Measurements from ENCODE around the gene ACMSD.

Gene ACMSD

DNA sequence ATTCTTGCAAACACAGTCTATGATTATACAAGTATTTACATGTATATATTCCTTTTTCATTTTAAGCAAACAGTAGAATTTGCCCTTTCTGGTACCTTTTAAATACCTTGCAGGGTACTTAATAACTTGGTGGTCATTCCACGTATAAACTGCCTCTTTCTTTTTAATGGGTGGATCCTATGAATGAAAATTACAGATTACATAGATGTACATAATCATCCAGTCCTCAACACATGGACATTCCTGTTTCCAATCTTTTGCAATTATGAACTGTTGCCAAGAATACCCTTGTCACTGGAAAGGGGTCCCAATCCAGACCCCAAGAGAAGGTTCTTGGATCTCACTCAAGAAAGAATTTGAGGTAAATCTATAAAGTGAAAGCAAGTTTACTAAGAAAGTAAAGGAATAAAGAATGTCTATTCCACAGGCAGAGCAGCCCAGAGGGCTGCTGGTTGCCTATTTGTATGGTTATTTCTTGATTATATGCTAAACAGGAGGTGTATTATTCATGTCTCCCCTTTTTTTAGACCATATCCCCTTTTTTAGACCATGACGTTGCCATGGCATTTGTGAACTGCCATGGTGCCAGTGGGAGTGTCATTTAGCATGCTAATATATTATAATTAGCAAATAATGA is 72.5 kb downstream of the ACMSD start:
- DNase-seq = no peak
- H3K4me3 ChIP-seq (ENCODE audit: low read depth, low read length) = no peak overlapping the region
- no peaks in the 10 kb centered on the region for H3K36me3 ChIP-seq
- TF ChIP-seq, protein P1, sequence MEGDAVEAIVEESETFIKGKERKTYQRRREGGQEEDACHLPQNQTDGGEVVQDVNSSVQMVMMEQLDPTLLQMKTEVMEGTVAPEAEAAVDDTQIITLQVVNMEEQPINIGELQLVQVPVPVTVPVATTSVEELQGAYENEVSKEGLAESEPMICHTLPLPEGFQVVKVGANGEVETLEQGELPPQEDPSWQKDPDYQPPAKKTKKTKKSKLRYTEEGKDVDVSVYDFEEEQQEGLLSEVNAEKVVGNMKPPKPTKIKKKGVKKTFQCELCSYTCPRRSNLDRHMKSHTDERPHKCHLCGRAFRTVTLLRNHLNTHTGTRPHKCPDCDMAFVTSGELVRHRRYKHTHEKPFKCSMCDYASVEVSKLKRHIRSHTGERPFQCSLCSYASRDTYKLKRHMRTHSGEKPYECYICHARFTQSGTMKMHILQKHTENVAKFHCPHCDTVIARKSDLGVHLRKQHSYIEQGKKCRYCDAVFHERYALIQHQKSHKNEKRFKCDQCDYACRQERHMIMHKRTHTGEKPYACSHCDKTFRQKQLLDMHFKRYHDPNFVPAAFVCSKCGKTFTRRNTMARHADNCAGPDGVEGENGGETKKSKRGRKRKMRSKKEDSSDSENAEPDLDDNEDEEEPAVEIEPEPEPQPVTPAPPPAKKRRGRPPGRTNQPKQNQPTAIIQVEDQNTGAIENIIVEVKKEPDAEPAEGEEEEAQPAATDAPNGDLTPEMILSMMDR (IDR thresholded peaks at IDR 0.05; ENCODE audit: low read depth, low read length) = no peak
- H3K27me3 ChIP-seq (ENCODE audit: insufficient read depth, low read depth, severe bottlenecking) = no peaks in the 10 kb centered on the region
- no peak overlapping the region for H3K27ac ChIP-seq
- no peaks in the 10 kb centered on the region for H3K9me3 ChIP-seq (ENCODE audit: severe bottlenecking)

DNA sequence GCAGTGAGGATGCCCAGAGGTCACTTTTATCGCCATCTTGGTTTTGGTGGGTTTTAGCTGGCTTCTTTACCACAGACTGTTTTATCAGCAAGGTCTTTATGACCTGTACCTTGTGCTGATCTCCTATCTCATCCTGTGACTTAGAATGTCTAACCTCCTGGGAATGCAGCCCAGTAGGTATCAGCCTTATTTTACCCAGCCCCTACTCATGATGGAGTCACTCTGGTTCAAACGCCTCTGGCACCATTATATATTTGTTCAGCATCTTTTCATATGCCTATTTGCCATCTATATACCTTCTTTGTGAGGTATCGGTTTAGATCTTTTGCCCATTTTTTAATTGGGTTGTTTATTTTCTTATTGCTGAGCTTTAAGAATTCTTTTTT is 73.0 kb downstream of the ACMSD start:
- Histone ChIP-seq H3K4me3 (ENCODE audit: low read depth, low read length) (no peak overlapping the region), H3K9me3 (ENCODE audit: severe bottlenecking) (no peaks in the 10 kb centered on the region), H3K27ac (no peak overlapping the region), H3K27me3 (ENCODE audit: insufficient read depth, low read depth, severe bottlenecking) (no peaks in the 10 kb centered on the region), H3K36me3 (no peaks in the 10 kb centered on the region)
- TF ChIP-seq, protein P1 (IDR thresholded peaks at IDR 0.05; ENCODE audit: low read depth, low read length) = no peak
- DNase-seq = no peak

DNA sequence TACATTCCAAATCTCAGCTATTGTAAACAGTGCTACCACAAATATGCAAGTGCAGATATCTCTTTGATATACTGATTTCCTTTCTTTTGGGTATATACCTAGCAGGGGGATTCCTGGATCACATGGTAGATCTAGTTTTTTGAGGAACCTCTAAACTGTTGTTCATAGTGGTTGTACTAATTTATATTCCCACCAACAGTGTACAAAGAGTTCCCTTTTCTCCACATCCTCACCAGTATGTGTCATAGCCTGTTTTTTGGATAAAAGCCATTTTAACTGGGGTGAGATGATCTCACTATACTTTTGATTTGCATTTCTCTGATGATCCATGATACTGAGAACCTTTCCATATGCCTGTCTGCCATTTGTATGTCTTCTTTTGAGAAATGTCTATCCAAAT is 73.9 kb downstream of the ACMSD start:
- no peaks in the 10 kb centered on the region for H3K9me3 ChIP-seq (ENCODE audit: severe bottlenecking)
- no peaks in the 10 kb centered on the region for H3K27me3 ChIP-seq (ENCODE audit: insufficient read depth, low read depth, severe bottlenecking)
- no peak for DNase-seq
- H3K36me3 ChIP-seq = no peaks in the 10 kb centered on the region
- TF ChIP-seq, protein P1 (IDR thresholded peaks at IDR 0.05; ENCODE audit: low read depth, low read length) = no peak
- no peak overlapping the region for H3K4me3 ChIP-seq (ENCODE audit: low read depth, low read length)
- no peak overlapping the region for H3K27ac ChIP-seq

DNA sequence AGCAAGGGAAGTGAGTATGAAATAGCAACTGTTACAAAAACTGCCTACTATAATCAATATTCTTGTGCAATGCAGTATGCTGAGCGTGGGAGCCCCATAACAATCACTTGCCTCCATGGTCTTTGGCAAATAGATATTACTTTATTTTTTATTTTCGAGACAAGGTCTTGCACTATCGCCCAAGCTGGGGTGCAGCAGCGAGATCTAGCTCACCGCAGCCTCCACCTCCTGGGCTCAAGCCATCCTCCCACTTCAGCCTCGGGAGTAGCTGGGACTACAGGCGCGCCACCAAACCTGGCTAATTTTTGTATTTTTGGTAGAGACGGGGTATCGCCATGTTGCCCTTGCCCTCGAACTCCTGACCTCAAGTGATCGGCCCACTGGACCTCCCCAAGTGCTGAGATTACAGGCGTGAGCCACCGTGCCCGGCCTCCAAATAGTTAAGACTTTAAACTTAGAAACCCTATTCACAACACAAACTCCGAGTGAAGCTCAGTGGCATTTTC is 79.0 kb downstream of the ACMSD start:
- Histone ChIP-seq H3K27ac (peak overlapping the region; percentile 99), H3K9me3 (ENCODE audit: severe bottlenecking) (no peaks in the 10 kb centered on the region), H3K36me3 (peaks cover 28% of the 10 kb centered on the region), H3K4me3 (ENCODE audit: low read depth, low read length) (peak overlapping the region; percentile 83), H3K27me3 (ENCODE audit: insufficient read depth, low read depth, severe bottlenecking) (no peaks in the 10 kb centered on the region)
- DNase-seq = no peak
- TF ChIP-seq, protein P1 (IDR thresholded peaks at IDR 0.05; ENCODE audit: low read depth, low read length) = no peak

DNA sequence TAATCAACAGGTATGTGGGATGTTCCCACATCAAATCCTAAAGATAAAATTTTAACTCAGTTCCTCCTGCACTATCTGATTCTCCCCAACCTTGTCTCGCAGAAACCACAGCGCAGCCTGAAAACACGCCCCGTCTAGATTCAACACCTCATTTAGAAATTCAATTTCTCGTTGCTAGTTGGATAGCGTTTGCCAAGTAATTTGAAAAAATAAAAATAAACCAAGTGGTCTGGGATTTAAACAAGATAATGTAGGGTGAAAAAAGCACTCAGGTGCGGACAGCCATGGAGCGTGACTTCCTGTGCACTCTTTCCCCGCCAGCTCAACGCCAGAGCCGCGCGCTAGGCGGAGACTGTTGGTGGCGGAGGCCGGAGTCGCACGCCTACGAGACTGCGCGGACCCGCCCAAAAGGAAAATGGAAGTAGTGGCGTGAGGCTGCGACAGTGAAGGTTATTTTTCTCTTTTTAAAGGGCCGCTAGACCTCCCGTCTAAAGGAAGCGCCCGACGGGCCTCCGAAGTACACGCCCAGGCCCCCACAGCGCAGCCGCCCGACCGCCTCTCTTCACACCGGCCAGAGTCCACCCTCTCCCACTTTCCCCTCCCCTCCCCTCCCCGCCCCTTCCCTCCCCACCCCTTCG is 79.6 kb downstream of the ACMSD start:
- TF ChIP-seq, protein P1 (IDR thresholded peaks at IDR 0.05; ENCODE audit: low read depth, low read length) = peak; percentile 31; the same call in 1 of the 2 replicates
- no peak for DNase-seq
- H3K4me3 ChIP-seq (ENCODE audit: low read depth, low read length) = peak overlapping the region; percentile 83

More for the DNA sequence above, 79.6 kb downstream of the ACMSD start:
- Histone ChIP-seq H3K27ac (peak overlapping the region; percentile 99), H3K9me3 (ENCODE audit: severe bottlenecking) (no peaks in the 10 kb centered on the region), H3K36me3 (peaks cover 33% of the 10 kb centered on the region), H3K27me3 (ENCODE audit: insufficient read depth, low read depth, severe bottlenecking) (no peaks in the 10 kb centered on the region)
